Mononuclear cell (primary cell): ENCODE measurements around the gene TFEB. TPM values are rescaled to one million over a fixed set of nuclear protein-coding genes. Genes with fewer than 3 reads are reported as not detected.

Experiments
- H3K27me3 ChIP-seq: 2 replicates; pipeline ENCODE4 v1.6.0; 2011; ENCODE audit warnings: low read length, control low read depth; ENCODE audit not compliant: insufficient read depth
- H3K4me1 ChIP-seq: 2 replicates; pipeline ENCODE4 v1.5.1; 2011; ENCODE audit warnings: mild to moderate bottlenecking, low read length, control low read depth; ENCODE audit not compliant: insufficient read depth
- H3K4me3 ChIP-seq: 2 replicates; pipeline ENCODE4 v1.5.1; 2011; ENCODE audit warnings: mild to moderate bottlenecking, low read length, moderate library complexity
- H3K9me3 ChIP-seq: 2 replicates; pipeline ENCODE4 v1.5.1; 2011; ENCODE audit warnings: low read depth, mild to moderate bottlenecking, control low read depth, low read length
- total RNA-seq: library from RNA; depleted of rRNA; stranded (reverse); fragments of >200 nt; gene quantifications from one replicate; pipeline ENCODE4 v1.2.3, GENCODE V29; 2012

TFEB gene
- total RNA-seq, 1 donor = 18.1 TPM

DNA sequence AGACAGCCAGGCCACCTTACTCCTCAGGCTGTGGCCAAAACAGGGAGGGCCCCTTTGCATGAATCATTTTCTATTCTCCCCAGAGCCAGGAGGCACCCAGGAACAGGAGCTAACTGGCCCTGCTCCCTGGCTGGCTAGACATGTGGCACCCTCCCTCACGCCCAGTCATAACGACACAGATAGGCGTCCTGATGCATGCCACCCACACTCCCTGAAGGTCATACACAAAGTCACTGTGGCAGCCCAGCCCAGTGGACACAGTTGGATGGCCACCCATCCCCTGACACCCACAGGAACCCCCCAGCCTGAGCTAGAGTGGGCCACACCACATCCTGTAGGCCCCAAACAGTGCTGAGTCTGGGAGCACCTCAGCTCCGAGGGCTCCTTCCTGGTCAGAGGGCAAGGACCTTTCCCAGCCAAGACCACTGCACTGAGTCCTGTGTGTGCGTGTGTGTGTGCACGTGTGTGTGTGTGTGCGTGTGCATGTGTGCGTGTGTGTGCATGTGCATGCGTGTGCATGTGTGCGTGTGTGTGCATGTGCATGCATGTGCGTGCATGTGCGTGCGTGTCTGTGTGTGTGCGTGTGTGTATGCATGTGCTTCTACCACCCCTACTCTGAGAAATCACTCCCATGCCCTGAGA, 21.6 kb downstream of the TFEB start:
- Histone ChIP-seq H3K9me3 (no peaks in the 10 kb centered on the region), H3K4me1 (peaks cover 68% of the 10 kb centered on the region), H3K27me3 (no peaks in the 10 kb centered on the region), H3K4me3 (no peak overlapping the region)

GRCh38 chr6:41713159-41713649, 22.2 kb downstream of the TFEB start:
- H3K4me3 ChIP-seq = no peak overlapping the region
- no peaks in the 10 kb centered on the region for H3K9me3 ChIP-seq
- peaks cover 68% of the 10 kb centered on the region for H3K4me1 ChIP-seq
- H3K27me3 ChIP-seq = no peaks in the 10 kb centered on the region

DNA sequence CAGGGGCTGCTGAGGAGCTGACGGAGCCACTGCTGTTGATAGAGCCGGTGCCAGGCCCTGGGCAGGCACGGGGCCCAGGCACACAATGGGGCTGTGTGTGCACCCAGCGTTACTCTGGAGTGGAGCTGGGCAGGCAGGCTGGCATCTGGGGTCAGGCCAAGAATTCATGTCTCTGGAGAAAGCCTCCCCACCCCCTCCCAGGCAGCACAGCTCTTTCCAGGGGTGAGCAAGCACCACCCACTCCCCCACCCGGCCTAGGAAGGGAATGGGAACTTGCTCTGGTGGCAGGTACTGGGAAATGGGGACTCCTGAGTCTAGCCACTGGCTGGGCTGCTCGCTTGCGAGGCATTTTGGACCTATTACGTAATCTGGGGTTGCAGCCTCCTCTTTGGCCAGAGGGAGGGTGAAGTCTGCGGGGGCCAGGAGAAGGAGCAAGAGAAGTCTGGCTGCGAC, 22.7 kb downstream of the TFEB start:
- Histone ChIP-seq H3K9me3 (no peaks in the 10 kb centered on the region), H3K4me1 (peaks cover 68% of the 10 kb centered on the region), H3K4me3 (no peak overlapping the region), H3K27me3 (no peaks in the 10 kb centered on the region)

DNA sequence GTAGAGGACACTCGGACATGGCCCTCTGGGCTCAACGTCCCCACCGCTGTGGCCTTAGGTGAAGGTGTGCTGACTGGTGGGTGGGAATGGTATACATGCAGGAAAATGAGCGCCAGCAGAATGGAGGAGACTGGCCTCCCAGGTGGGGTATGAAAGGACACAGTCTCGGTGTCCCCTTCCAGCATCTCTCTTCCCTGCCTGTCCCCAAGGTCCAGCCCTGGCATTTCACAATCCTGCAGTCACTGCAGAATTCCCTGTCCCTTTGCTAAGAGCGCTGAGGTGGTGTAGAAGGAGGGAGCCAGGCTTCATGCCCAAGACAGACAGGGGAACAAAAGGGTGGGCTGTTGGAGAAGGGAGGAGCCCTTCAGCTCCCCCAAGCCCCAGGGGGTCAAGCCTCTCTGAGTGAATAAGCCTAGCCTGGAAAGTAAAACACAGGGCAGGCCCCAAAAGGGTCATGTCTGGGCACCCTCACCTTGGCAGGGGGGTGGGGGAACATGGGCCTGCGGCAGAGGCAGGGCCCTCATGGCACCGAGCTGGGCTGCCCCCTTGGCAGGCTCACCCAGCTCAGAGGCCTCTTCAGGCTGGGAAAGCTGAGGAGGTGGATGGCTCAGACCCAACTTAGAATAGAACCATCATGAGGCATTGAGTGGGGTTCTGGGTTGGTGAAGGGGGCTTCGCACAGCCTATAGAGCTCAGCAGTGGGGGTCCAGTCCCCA, 23.9 kb downstream of the TFEB start:
- H3K9me3 ChIP-seq = no peaks in the 10 kb centered on the region
- no peaks in the 10 kb centered on the region for H3K27me3 ChIP-seq
- peaks cover 68% of the 10 kb centered on the region for H3K4me1 ChIP-seq
- H3K4me3 ChIP-seq = no peak overlapping the region

- Histone ChIP-seq H3K9me3 (no peaks in the 10 kb centered on the region), H3K4me3 (no peak overlapping the region), H3K4me1 (peaks cover 72% of the 10 kb centered on the region), H3K27me3 (no peaks in the 10 kb centered on the region)
Observed at GRCh38 chr6:41709375-41709774, 26.0 kb downstream of the TFEB start.

DNA sequence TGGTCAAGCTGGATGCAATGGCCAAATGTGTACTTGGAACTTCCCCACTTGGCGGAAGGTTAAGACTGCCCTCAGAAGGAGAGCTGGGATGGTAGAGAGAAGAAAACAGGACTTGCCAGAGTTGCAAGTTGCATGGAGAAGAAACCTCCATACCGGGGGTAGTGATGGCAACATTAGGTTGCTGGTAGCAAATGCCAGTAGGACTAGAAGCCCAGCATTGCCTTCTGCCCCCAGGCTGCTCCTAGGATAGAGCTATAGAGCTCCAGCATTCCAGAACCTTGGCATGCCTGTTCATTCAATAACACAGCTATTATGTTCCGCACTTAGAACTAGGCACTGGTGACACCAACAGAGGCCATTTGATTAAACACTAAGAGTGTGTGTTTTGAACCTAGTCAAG, 26.6 kb downstream of the TFEB start:
- Histone ChIP-seq H3K4me1 (peaks cover 72% of the 10 kb centered on the region), H3K9me3 (no peaks in the 10 kb centered on the region), H3K27me3 (no peaks in the 10 kb centered on the region), H3K4me3 (no peak overlapping the region)

GRCh38 chr6:41707565-41708200, 27.7 kb downstream of the TFEB start:
- H3K27me3 ChIP-seq = no peaks in the 10 kb centered on the region
- H3K4me1 ChIP-seq = peaks cover 64% of the 10 kb centered on the region
- H3K9me3 ChIP-seq = no peaks in the 10 kb centered on the region
- no peak overlapping the region for H3K4me3 ChIP-seq

GRCh38 chr6:41706876-41707564, 28.4 kb downstream of the TFEB start:
- no peak overlapping the region for H3K4me3 ChIP-seq
- H3K4me1 ChIP-seq = peaks cover 58% of the 10 kb centered on the region
- no peaks in the 10 kb centered on the region for H3K9me3 ChIP-seq
- no peaks in the 10 kb centered on the region for H3K27me3 ChIP-seq

DNA sequence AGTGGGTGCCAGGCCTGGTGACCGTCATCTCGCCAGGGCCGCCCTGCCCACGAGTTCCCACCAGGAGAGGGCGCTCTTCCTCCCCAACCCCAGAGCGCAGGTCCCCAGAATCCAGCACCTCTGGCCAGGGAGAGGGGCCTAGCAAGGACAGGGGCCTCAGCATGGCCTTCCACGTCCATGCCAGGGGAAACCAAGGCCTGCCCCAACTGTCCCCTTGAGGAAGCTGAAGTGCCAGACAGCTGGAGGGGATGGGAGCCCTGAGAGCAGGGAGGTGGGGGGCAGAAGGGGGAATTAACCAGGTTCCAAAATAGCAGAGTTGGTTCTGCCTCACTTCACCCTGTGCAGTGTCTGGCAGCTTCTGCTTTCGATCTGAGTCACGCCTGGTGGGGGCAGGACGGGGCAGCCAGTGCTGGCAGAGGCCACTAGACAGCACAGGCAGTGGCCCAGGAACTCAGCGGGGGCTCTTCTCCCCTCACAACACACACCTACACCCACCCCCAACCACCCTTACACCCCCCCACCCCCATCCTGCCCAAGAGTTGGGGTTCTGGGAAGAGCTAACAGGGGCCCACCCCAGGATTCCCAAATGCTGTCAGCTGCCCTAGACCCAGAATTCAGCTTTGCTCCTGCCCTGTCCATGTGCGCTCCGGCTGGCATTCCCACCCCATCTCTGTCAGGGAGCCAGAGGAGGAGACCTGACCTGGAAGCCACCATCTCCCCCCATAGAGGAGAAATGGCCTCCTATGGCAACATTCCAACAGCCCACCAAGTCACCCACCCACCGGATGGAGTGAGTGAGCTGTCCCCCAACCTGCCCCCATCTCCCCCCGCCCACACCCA, 29.2 kb downstream of the TFEB start:
- Histone ChIP-seq H3K4me1 (peaks cover 56% of the 10 kb centered on the region), H3K4me3 (no peak overlapping the region), H3K9me3 (no peaks in the 10 kb centered on the region), H3K27me3 (no peaks in the 10 kb centered on the region)

GRCh38 chr6:41705311-41705995, 30.0 kb downstream of the TFEB start:
- Histone ChIP-seq H3K4me3 (no peak overlapping the region), H3K4me1 (peaks cover 56% of the 10 kb centered on the region), H3K9me3 (no peaks in the 10 kb centered on the region), H3K27me3 (no peaks in the 10 kb centered on the region)

DNA sequence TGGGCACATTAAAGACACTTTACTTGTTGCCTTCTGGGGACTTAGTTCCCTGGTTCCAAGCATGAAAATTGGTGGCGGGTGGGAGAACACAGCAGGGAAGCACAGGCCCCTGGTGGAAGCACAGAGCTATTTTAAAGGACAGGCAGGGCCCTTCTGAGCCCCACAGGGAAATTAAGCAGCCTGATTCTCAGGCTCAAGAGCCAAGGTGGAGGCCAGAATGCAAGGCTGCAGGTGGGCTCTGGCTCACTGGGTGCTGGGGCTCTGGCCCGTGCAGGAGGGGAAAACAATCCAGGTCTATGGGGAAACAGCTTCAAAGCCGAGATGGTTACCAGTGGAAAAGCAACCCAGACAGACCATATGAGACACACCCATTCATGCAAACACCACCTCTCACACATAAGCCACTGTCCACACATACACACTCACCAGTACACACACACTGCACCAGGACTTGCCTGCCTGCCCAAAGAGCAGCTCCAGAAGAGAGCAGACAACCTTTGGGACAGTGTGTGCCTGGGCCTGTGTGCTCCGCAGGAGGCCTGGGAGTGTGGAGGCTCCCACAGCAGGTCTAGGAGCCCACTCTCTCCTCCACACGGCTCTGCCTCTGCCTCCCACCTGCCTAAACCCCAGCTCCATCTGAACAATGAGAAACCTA, 30.6 kb downstream of the TFEB start:
- Histone ChIP-seq H3K4me1 (peaks cover 56% of the 10 kb centered on the region), H3K27me3 (no peaks in the 10 kb centered on the region), H3K4me3 (no peak overlapping the region), H3K9me3 (no peaks in the 10 kb centered on the region)

- Histone ChIP-seq H3K27me3 (no peaks in the 10 kb centered on the region), H3K9me3 (no peaks in the 10 kb centered on the region), H3K4me3 (no peak overlapping the region), H3K4me1 (peaks cover 54% of the 10 kb centered on the region)
Observed at GRCh38 chr6:41704028-41704427, 31.4 kb downstream of the TFEB start.

GRCh38 chr6:41702771-41703494, 32.5 kb downstream of the TFEB start:
- H3K9me3 ChIP-seq = no peaks in the 10 kb centered on the region
- H3K27me3 ChIP-seq = no peaks in the 10 kb centered on the region
- no peak overlapping the region for H3K4me3 ChIP-seq
- peaks cover 43% of the 10 kb centered on the region for H3K4me1 ChIP-seq
